ENCODE data around the gene OXA1L.

The OXA1L gene

GRCh38 chr14:22780105-22780679 lies 13.7 kb downstream of the OXA1L start:
- H2AFZ ChIP-seq (ENCODE audit: low read length) = no peak overlapping the region
- no peaks in the 10 kb centered on the region for H3K4me1 ChIP-seq (ENCODE audit: low read length)
- no peak overlapping the region for H3K9ac ChIP-seq (ENCODE audit: low read length)
- no peaks in the 10 kb centered on the region for H3K9me3 ChIP-seq (replicated peaks; ENCODE audit: insufficient read depth, low read length)
- no peaks in the 10 kb centered on the region for H3K27me3 ChIP-seq (replicated peaks; ENCODE audit: insufficient read depth, low read length)
- no peak overlapping the region for H3K4me2 ChIP-seq (ENCODE audit: low read depth, low read length)
- H4K20me1 ChIP-seq (ENCODE audit: insufficient read depth, low read length) = no peaks in the 10 kb centered on the region
- TF ChIP-seq EZH2 (optimal IDR thresholded peaks at IDR 0.05; ENCODE audit: low read depth, low read length) (no peak), EZH2phosphoT487 (IDR thresholded peaks at IDR 0.05; ENCODE audit: low read length) (no peak)
- no peak overlapping the region for H3K27ac ChIP-seq (ENCODE audit: low read length)
- no peaks in the 10 kb centered on the region for H3K36me3 ChIP-seq (replicated peaks; ENCODE audit: insufficient read depth, low read length)
- no peaks in the 10 kb centered on the region for H3F3A ChIP-seq (ENCODE audit: insufficient read depth, low read length)
- H3K4me3 ChIP-seq (ENCODE audit: low read length) = no peak overlapping the region
- no peaks in the 10 kb centered on the region for H3K9me2 ChIP-seq (replicated peaks; ENCODE audit: insufficient read depth, low read length)
- no peaks in the 10 kb centered on the region for H3K79me2 ChIP-seq (ENCODE audit: low read length)
- DNase-seq = no peak

- Histone ChIP-seq H3K36me3 (replicated peaks; ENCODE audit: insufficient read depth, low read length) (no peaks in the 10 kb centered on the region), H3K4me1 (ENCODE audit: low read length) (no peaks in the 10 kb centered on the region), H3K9me3 (replicated peaks; ENCODE audit: insufficient read depth, low read length) (no peaks in the 10 kb centered on the region), H3K9ac (ENCODE audit: low read length) (no peak overlapping the region), H3K79me2 (ENCODE audit: low read length) (no peaks in the 10 kb centered on the region), H3F3A (ENCODE audit: insufficient read depth, low read length) (no peaks in the 10 kb centered on the region), H4K20me1 (ENCODE audit: insufficient read depth, low read length) (no peaks in the 10 kb centered on the region), H3K9me2 (replicated peaks; ENCODE audit: insufficient read depth, low read length) (no peaks in the 10 kb centered on the region), H3K4me2 (ENCODE audit: low read depth, low read length) (no peak overlapping the region), H3K27ac (ENCODE audit: low read length) (no peak overlapping the region), H2AFZ (ENCODE audit: low read length) (no peak overlapping the region), H3K27me3 (replicated peaks; ENCODE audit: insufficient read depth, low read length) (no peaks in the 10 kb centered on the region), H3K4me3 (ENCODE audit: low read length) (no peak overlapping the region)
- TF ChIP-seq EZH2phosphoT487 (IDR thresholded peaks at IDR 0.05; ENCODE audit: low read length) = no peak
- TF ChIP-seq CTCF (IDR thresholded peaks at IDR 0.05; ENCODE audit: low read length) = no peak
- TF ChIP-seq EZH2 (optimal IDR thresholded peaks at IDR 0.05; ENCODE audit: low read depth, low read length) = no peak
- DNase-seq = no peak
These were observed 14.4 kb downstream of the OXA1L start for GRCh38 chr14:22780941-22781300.

- Histone ChIP-seq H4K20me1 (ENCODE audit: insufficient read depth, low read length) (no peaks in the 10 kb centered on the region), H3K4me3 (ENCODE audit: low read length) (no peak overlapping the region), H3K27me3 (replicated peaks; ENCODE audit: insufficient read depth, low read length) (no peaks in the 10 kb centered on the region), H3K9me3 (replicated peaks; ENCODE audit: insufficient read depth, low read length) (no peaks in the 10 kb centered on the region), H3K36me3 (replicated peaks; ENCODE audit: insufficient read depth, low read length) (no peaks in the 10 kb centered on the region), H3F3A (ENCODE audit: insufficient read depth, low read length) (no peaks in the 10 kb centered on the region), H3K79me2 (ENCODE audit: low read length) (no peaks in the 10 kb centered on the region), H2AFZ (ENCODE audit: low read length) (no peak overlapping the region), H3K9me2 (replicated peaks; ENCODE audit: insufficient read depth, low read length) (no peaks in the 10 kb centered on the region), H3K4me1 (ENCODE audit: low read length) (no peaks in the 10 kb centered on the region), H3K4me2 (ENCODE audit: low read depth, low read length) (no peak overlapping the region), H3K9ac (ENCODE audit: low read length) (no peak overlapping the region), H3K27ac (ENCODE audit: low read length) (no peak overlapping the region)
- TF ChIP-seq EZH2 (optimal IDR thresholded peaks at IDR 0.05; ENCODE audit: low read depth, low read length) (no peak), CTCF (IDR thresholded peaks at IDR 0.05; ENCODE audit: low read length) (no peak), EZH2phosphoT487 (IDR thresholded peaks at IDR 0.05; ENCODE audit: low read length) (no peak)
- no peak for DNase-seq
These were observed 15.0 kb downstream of the OXA1L start for GRCh38 chr14:22781301-22781991.

- DNase-seq = no peak
- TF ChIP-seq EZH2phosphoT487 (IDR thresholded peaks at IDR 0.05; ENCODE audit: low read length) (no peak), EZH2 (optimal IDR thresholded peaks at IDR 0.05; ENCODE audit: low read depth, low read length) (no peak), CTCF (IDR thresholded peaks at IDR 0.05; ENCODE audit: low read length) (no peak)
- no peaks in the 10 kb centered on the region for H3K9me2 ChIP-seq (replicated peaks; ENCODE audit: insufficient read depth, low read length)
- H3K4me2 ChIP-seq (ENCODE audit: low read depth, low read length) = no peak overlapping the region
- H3K4me1 ChIP-seq (ENCODE audit: low read length) = peaks cover 8% of the 10 kb centered on the region; the same call in 1 of the 2 replicates
- H3K27me3 ChIP-seq (replicated peaks; ENCODE audit: insufficient read depth, low read length) = no peaks in the 10 kb centered on the region
- H3K4me3 ChIP-seq (ENCODE audit: low read length) = no peak overlapping the region
- H3K9ac ChIP-seq (ENCODE audit: low read length) = no peak overlapping the region
- H3K36me3 ChIP-seq (replicated peaks; ENCODE audit: insufficient read depth, low read length) = no peaks in the 10 kb centered on the region
- H3F3A ChIP-seq (ENCODE audit: insufficient read depth, low read length) = no peaks in the 10 kb centered on the region
- no peaks in the 10 kb centered on the region for H3K79me2 ChIP-seq (ENCODE audit: low read length)
- no peak overlapping the region for H2AFZ ChIP-seq (ENCODE audit: low read length)
- H3K27ac ChIP-seq (ENCODE audit: low read length) = no peak overlapping the region
- no peaks in the 10 kb centered on the region for H3K9me3 ChIP-seq (replicated peaks; ENCODE audit: insufficient read depth, low read length)
- H4K20me1 ChIP-seq (ENCODE audit: insufficient read depth, low read length) = no peaks in the 10 kb centered on the region
These were observed 20.2 kb downstream of the OXA1L start for GRCh38 chr14:22786685-22787084.

Data from MM.1S (cell line).